ENCODE results near the gene CIAPIN1.
"Not testable (repeated sequence)": the region's sequence is repeated elsewhere in the genome, so short reads cannot be mapped to it uniquely, and the experiment has no call there.

CIAPIN1 gene

GRCh38 chr16:57403965-57404817 lies 43.0 kb downstream of the CIAPIN1 start, which contains the start of gene CCL17:
TSS of gene CCL17 (plus strand) at chr16:57404767. CDS start at chr16:57413933, 9,166 bp downstream.
- DNase-seq = no peak

DNA sequence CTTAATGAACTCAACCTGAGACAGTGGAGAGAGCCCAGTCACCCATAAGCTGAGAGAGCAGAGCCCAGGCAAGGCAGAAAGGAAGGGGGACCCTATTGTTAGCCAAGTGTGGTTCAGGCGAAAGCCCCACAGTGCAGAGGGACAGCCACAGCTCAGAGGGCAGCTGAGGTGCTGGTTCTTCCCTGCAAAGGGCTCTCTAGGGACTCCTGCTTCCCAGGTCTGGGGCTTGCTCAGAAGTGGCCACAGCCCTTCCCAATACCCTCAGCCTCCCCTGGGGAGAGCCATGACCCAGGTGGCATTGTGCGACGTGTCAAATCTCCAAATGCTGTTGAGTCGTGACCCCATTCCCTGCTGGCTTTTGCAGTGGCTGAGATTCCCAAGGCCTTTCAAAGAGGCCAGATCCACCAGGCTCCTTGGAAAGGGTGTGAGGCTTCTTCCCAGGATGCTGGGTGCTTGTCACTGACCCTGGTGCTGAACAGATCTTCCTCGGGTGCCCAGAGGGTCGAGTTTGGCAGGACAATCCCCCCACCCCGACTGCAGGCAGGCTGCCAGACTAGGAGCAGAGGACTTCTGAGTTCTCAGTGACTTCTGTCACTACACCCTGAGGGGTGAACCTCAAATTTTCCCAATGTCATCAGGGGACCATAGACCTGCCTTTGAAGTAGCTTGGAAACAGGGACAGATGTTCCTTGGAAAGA lies 45.1 kb downstream of the CIAPIN1 start:
- no peak for DNase-seq

- not testable (repeated sequence) for DNase-seq
Measured at GRCh38 chr16:57397493-57397892, 49.7 kb downstream of the CIAPIN1 start.

- no peak for DNase-seq
Measured at GRCh38 chr16:57396786-57397185, 50.4 kb downstream of the CIAPIN1 start.

DNA sequence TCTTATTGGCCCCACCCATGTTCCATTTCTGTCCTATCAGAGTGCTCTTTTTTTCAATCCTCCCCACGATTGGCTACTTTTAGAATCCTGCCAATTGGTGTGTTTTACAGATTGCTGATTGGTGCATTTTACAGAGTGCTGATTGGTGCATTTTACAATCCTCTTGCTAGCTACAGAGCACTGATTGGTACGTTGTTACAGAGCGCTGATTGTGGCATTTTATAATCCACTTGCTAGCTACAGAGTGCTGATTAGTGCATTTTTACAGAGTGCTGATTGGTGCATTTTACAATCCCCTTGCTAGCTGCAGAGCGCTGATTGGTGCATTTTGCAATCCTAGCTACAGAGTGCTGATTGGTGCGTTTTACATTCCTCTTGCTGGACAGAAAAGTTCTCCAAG lies 52.2 kb downstream of the CIAPIN1 start:
- DNase-seq = no peak

GRCh38 chr16:57394444-57394843 lies 52.7 kb downstream of the CIAPIN1 start:
- DNase-seq = no peak

GRCh38 chr16:57392694-57393093 lies 54.5 kb downstream of the CIAPIN1 start:
- no peak for DNase-seq

DNA sequence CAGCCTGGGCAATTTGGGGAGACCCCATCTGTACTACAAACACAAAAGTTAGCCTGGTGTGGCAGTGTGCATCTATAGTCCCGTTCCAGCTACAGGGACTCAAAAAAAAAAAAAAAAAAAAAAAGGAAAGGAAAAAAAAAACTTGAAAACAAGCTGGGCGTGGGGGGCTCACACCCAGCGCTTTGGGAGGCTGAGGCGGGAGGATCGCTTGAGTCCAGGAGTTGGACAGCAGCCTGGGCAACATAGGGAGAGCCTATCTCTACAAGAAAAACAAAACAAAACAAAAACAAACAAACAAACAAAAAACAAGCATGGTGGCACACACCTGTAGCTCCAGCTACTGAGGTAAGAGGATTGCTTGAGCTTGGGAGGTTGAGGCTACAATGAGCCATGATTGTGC lies 55.5 kb downstream of the CIAPIN1 start:
- no peak for DNase-seq

GRCh38 chr16:57391300-57391699 lies 55.9 kb downstream of the CIAPIN1 start:
- DNase-seq = no peak

DNA sequence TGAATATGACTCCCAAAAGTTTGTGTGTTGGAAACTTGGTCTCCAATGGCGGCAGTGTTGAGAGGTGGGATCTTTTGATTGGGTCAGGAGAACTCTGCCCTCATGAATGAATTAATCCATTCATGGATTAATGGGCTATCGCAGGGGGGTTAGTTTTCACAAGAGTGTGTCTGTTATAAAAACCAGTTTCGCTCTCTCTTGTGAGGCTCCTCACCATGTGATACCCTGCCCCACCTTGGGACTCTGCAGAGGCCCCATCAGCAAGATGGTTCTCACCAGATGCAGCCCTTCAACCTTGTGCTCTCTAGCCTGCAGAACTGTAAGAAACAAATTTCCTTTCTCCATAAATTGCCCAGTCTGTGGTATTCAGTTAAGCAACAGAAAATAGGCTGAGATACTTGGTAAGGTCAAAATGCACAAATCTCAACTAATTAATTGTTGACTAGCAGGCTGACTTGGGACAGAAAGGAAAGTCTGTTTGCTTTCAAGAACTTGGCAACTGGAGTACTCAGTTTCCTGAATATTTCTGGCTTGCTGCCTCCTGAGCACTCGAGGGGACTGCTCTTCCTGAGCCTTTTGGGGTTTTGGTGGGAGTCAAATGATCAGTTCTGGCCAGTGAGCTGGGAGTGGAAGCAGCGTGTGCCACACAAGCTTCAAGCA lies 56.4 kb downstream of the CIAPIN1 start:
- no peak for DNase-seq

- no peak for DNase-seq
Measured at GRCh38 chr16:57389087-57389468, 58.1 kb downstream of the CIAPIN1 start.

- no peak for DNase-seq
Measured at GRCh38 chr16:57388359-57389086, 58.7 kb downstream of the CIAPIN1 start.

DNA sequence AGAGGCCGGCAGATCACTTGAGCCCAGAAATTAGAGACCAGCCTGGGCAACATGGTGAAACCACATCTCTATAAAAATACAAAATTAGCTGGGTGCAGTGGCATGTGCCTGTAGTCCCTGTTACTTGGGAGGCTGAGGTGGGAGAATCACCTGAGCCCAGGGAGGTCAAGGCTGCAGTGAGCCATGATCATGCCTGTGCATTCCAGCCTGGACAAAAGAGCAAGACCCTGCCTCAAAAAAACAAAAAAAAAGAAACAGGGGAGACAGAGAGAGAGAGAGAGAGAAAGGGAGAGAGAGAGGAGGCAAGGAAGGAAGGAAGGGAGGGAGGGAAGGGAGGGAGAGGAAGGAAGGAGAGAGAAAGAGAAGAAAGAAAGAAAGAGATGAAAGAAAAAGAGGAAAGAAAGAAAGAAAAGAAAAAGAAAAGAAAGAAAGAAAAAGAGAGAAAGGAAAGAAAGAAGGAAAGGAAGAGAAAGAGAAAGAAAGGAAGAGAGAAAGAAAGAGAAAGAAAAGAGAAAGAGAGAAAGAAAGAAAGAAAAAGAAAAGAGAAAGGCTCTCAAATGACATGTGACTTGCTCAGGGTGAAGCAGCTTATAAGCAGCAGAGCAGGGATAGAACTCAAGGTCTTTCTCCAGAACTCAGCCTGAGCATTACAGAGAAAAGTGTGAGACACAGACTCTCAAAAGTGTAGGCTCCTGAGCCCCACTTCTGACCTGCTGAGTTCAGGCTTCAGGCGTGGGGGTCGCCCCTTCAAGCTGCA lies 59.4 kb downstream of the CIAPIN1 start:
- no peak for DNase-seq

GRCh38 chr16:57386381-57386951 lies 60.7 kb downstream of the CIAPIN1 start:
- no peak for DNase-seq

DNA sequence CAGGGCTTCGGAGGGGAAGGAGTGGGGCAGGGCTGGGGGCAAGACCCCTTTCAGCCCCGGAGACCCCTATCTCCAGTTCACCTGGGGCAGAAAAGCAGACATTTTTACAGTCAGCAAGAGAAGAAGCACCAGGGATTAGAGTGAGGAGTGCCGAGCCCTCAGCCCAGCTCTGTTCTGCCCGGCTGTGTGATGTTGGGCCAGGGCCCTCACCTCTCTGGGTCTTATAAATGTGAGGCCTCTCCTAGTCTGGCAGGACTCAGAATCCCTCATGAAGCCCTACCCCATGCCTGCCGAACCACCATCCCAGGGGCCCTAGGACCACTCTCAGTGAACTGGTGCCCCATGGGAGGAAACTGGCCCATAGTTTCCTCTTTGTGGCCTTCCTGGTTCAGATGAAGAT lies 62.1 kb downstream of the CIAPIN1 start:
- no peak for DNase-seq

DNA sequence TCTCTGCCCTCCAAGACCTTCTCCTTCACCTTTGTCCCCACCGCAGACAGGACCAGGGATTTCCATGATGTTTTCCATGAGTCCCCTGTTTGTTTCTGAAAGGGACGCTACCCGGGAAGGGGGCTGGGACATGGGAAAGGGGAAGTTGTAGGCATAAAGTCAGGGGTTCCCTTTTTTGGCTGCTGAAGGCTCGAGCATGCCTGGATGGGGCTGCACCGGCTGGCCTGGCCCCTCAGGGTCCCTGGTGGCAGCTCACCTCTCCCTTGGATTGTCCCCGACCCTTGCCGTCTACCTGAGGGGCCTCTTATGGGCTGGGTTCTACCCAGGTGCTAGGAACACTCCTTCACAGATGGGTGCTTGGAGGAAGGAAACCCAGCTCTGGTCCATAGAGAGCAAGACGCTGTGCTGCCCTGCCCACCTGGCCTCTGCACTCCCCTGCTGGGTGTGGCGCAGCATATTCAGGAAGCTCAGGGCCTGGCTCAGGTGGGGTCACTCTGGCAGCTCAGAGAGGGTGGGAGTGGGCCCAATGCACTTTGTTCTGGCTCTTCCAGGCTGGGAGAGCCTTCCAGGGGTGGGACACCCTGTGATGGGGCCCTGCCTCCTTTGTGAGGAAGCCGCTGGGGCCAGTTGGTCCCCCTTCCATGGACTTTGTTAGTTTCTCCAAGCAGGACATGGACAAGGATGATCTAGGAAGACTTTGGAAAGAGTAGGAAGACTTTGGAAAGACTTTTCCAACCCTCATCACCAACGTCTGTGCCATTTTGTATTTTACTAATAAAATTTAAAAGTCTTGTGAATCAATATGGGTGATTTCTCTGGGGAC lies 62.7 kb downstream of the CIAPIN1 start:
- no peak for DNase-seq

DNA sequence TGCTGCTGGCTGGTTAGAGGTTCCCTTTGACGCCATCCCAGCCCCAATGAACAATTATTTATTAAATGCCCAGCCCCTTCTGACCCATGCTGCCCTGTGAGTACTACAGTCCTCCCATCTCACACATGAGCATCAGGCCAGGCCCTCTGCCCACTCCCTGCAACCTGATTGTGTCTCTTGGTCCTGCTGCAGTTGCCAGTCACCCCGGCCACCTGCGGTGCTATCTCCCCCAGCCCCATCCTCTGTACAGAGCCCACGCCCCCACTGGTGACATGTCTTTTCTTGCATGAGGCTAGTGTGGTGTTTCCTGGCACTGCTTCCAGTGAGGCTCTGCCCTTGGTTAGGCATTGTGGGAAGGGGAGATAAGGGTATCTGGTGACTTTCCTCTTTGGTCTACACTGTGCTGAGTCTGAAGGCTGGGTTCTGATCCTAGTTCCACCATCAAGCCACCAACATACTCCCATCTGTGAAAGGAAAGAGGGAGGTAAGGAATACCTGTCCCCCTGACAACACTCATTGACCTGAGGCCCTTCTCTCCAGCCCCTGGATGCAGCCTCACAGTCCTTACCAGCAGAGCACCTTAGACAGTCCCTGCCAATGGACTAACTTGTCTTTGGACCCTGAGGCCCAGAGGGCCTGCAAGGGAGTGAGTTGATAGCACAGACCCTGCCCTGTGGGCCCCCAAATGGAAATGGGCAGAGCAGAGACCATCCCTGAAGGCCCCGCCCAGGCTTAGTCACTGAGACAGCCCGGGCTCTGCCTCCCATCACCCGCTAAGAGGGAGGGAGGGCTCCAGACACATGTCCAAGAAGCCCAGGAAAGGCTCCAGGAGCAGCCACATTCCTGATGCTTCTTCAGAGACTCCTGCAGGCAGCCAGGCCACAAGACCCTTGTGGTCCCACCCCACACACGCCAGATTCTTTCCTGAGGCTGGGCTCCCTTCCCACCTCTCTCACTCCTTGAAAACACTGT lies 63.6 kb downstream of the CIAPIN1 start:
- no peak for DNase-seq

- DNase-seq = no peak
Measured at GRCh38 chr16:57382535-57383275, 64.5 kb downstream of the CIAPIN1 start.
